ENCODE measurements around the gene AURKAIP1. TPM values are rescaled to one million over a fixed set of nuclear protein-coding genes. Genes with fewer than 3 reads are reported as not detected.
"Not testable (repeated sequence)": the region's sequence is repeated elsewhere in the genome, so short reads cannot be mapped to it uniquely, and the experiment has no call there.

The AURKAIP1 gene
- 100 to 1,000 TPM in 1 of 4 donors, 10 to 100 TPM in 3; 63.0 to 110 (median 64.3) TPM for polyA plus RNA-seq (ENCODE audit: insufficient read length in 4 of 4)

DNA sequence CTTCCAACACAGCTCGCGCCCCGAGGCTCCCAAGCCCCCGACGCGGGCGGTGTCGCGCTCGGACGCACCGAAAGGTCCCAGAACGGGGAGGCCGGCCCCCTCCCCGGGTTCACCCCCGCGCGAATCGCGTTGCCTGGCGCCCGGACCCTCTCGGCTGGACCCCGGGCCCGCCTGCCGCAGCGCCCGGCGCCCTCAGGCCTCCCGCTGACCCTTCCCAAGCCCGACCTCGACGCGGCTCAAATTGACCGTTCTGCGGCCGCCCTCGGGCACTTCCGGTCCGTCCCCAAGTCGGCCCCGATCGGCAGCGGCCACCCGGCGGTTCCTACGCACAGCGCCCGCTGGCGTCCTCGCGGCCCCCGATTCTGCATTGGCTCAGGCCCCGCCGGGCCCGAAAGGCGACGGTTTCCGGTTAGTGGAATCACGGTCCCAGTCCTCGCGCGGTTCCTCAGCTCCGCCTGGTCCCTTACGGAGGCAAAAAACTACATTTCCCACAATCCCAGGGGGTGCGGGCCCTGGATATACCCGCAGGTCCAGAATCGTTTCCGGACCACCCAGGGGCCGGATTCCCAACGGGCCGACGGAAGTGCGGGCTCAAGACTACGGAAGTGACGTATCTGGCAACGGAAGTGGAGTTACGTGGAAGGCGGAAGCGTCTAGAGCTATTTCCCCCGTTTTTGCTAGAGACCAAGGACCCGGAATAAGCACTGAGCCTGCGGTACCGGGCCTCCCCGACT is at the start of gene AURKAIP1:
Gene AURKAIP1 (minus strand): TSS at position 279 of the 734 bp plus-strand sequence. CDS start 451 bp downstream, outside the sequence.
- DNase-seq (ENCODE audit: low read depth in 4 of 4, low spot score in 3 of 4): peak; percentile 100

DNA sequence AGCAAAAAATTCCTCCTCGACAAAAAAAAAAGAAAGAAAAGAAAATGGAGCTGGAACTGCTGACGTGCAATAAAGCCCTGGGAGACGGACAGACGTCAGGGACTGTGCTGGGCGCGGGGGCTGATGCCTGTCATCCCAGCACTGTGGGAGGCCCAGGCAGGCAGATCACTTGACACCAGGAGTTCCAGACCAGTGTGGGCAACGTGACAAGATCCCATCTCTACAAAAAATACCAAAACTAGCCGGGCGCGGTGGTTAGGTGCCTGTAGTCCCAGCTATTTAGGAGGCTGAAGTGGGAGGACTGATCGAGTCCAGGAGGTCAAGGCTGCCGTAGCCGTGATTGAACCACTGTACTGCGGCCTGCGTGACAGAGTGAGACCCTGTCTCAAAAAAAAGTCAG is 49.7 kb upstream of the AURKAIP1 start:
- DNase-seq (ENCODE audit: low read depth in 4 of 4, low spot score in 3 of 4): no peak

DNA sequence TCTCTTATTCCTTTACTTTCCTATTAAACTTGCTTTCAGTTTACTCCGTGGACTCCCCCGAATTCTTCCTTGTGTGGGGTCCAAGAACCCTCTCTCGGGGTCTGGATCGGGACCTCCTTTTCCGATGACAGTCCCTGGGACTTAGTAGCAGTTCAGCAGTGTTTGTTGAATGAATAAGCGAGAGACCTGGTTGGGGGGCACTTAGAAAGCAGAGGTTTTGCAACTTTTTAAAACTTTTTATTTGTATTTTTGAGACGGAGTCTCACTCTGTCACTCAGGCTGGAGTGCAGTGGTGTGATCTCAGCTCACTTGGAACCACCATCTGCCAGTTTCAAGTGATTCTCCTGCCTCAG is 48.2 kb upstream of the AURKAIP1 start:
- no peak for DNase-seq (ENCODE audit: low read depth in 4 of 4, low spot score in 3 of 4)

DNA sequence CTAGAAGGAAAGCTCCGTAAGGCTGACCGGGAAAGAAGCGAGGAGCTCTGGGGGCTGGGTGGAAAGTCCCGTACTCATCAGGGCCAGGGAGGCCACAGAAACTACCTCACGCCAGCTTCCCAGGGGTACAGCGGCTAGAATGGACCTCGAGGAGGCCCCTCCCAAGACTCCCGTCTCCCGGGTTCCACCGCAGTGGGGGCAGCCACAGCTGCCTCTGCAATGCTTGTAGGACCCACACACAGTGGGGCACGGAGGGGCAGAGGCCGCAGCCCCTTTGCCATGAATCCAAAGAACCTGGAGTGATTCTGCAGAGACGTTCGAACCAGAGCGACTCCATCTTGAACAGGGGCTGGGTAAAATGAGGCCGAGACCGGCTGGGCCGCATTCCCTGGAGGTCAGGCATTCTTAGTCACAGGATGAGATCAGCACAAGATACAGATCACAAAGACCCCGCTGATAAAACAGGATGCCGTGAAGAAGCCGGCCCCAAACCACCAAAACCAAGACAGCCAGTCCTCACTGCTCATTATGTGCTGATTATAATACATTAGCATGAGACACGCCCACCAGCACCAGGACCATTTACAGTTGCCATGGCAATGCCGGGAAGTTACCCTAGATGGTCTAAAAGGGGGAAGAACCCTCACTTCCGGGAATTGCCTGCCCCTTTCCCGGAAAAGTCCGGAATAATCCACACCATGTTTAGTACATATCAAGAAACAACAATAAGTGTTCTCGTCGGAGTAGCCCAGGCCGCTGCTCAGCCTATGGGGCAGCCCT is 47.6 kb upstream of the AURKAIP1 start:
- no peak for DNase-seq (ENCODE audit: low read depth in 4 of 4, low spot score in 3 of 4)

DNA sequence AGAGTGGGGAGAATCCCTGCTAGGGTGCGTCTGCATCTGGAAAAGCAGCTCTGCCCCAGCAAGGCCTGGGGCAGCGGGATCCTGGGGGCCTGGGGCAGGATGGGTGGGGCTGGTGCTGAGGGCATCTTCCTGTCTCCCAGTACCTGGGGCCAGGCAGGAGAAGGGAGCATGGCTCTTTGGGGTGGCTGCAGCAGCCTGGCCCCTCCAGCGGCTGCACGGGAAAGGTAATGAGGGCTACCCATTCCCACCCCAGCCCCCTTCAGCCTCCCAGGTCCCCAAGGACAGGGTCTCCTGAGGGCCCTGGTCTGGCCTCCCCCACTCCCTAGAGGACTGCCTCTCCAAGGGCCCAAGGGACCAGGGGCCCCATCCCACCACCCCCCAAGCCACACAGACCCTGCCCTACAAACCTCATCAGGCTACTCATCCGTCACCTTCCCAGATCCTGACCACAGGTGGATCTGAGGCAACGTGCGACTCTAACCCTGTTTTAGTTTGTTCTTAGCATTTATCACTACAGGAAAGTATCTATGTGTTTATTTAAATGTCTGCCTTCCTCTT is 47.0 kb upstream of the AURKAIP1 start:
- no peak for DNase-seq (ENCODE audit: low read depth in 4 of 4, low spot score in 3 of 4)

DNA sequence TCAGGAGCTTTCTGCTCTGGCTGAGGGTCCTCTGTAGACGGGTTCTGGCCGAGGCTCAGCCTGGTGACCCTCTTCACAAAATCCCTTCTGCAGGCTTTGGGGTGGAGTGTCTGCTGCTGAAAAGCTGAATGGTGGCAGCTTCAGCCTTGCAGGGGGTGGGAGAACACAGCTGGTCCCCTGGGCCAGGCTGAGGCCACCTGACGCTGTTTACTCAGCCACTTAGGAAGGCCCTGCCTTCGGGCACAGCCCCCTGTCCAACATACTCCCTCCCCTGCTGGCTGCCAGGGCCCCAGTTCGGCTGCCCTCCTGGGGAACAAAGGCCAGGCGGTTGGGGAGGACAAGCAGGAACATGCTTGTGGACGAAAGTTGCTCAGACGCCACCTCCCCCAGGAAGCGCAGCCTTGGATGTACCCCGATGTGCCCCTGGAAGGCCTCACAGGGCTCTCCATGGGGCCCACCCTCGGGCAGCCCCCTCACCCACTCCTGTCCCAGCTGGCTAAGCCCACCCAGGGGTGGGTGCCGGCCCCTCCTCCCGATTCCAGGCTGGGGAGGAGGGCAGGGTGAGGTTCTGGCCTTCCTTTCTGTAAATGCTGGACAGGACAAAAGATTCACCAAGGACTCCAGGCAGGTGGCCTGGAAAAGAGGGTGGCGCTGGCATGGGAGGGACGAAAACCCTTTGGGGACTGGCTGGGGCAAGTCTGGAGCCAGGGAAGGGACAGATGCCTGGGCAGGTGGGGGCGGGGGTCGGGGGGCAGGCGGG is 46.3 kb upstream of the AURKAIP1 start, which contains the start of gene ANKRD65:
Gene ANKRD65 (minus strand): TSS at position 130 of the 760 bp plus-strand sequence. CDS start 271 bp downstream, outside the sequence.
- DNase-seq (ENCODE audit: low read depth in 4 of 4, low spot score in 3 of 4): no peak

DNA sequence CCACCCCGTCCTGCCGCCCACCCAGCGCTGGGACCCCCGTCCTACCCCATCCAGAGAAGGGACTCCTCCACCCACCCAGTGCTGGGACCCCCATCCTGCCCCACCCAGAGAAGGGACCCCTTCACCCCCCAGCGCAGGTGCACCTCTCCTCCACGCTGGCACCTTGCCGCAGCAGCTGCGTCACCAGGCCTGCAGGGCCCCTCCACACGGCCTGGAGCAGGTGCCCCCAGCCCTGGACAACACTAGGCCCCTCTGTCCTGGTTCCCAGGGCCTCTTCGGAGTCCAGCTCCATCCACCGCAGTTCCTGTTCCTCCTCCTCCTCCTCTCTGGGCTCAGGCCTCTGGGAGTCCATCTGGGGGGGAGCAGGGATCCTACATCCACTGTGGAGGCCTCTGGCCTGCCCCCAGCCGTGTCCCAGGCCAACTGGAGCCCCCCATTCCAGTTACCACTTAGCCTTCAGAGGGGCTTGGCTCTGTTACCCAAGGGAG is 45.7 kb upstream of the AURKAIP1 start:
- DNase-seq (ENCODE audit: low read depth in 4 of 4, low spot score in 3 of 4): no peak

DNA sequence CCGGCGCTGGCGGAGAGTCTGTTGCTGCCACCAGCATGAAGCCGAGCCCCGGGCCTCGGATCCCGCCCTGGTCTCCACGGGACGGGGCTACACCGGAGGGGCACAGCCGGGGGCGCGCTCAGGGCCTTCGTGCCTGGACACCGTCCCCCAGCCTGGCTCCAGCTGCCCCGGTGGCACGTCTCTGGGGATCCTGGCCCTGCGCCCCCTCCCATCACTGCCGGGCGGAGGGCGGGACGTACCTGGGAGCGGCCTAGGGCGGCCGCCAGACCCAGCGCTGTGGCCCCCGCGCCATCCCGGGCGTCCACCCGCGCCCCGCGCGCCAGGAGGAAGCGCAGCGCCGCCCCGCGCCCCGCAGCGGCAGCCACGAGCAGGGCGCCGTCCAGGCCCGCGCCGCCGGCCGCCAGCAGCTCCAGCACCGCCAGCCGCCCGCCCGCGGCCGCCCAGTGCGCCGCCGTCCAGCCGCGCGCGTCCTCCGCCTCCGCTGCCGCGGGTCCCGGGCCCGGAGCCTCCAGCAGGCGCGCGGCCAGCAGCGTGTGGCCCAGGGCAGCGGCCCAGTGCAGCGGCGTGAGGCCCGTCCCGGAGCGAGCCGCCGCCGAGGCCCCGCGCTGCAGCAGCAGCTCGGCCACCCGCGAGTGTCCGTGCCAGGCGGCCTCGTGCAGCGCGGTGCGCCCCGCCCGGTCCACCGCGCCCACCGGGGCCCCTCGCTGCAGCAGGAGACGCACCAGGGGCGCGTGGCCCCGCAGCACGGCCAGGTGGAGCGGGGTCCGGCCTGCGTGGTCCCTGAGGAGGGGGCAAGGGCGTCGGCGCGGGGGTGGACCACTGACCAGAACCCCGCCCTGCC is 45.0 kb upstream of the AURKAIP1 start:
- DNase-seq (ENCODE audit: low read depth in 4 of 4, low spot score in 3 of 4): no peak

DNA sequence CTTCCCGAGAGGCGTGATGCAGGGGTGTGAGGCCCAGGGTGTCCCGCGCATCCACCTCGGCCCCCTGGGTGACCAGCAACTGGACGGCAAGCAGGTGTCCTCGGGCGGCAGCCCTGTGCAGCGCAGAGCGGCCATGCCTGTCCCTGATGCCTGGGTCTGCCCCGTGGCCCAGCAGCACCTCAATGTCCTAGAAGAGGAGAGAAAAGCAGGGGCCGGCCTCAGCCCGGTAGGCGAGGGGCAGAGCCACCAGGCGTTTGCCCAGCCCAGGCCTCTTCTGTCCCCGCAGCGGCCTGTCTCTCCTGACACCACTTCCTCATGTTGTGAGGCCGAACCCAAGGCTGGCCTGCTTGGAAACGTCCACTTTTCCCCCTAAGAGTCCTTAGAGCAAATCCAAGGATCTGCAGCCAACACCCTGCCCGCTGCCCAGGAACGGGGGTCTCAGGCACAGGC is 44.4 kb upstream of the AURKAIP1 start:
- no peak for DNase-seq (ENCODE audit: low read depth in 4 of 4, low spot score in 3 of 4)

DNA sequence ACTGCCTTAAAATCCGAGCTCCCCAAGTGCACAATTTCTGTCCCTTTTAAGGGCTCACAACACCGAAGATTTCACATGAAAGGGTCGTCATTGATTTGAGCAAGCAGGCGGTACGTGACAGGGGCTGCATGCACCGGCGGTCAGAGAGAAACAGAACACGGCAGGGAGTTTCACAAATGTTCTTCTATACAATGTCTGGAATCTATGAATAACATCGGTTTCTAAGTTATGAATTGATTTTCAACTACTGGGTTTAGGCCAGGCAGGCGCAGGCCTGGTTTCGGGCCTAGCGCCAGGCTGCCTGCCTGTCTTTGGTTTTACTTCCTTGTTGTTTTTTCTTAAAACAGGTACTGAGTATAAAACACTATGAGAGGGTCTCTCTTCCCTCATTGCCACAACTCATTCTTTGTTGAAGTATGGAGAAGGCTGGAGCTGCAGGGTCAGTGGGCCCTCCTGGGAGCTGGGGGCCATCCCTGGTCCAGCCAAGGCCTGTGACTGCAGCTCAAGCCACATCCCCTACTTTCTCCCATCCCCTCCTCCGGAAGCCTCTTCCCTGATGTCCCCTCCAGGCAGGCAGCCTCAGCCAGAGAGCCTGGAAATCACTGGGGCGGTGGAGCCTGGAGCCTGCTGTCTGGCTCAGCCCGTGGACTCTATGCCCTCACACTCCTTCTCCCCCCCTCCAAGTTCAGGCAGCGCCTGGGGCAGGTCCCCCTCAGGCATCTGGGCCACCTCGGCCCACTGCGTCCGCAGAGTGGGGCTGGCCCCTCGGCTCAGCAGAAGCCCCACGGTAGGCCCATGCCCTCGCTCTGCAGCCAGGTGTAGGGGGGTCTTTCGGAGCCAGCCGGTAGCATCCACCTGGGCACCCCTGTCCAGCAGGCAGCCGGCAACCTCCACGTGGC is 43.7 kb upstream of the AURKAIP1 start:
- DNase-seq (ENCODE audit: low read depth in 4 of 4, low spot score in 3 of 4): no peak

DNA sequence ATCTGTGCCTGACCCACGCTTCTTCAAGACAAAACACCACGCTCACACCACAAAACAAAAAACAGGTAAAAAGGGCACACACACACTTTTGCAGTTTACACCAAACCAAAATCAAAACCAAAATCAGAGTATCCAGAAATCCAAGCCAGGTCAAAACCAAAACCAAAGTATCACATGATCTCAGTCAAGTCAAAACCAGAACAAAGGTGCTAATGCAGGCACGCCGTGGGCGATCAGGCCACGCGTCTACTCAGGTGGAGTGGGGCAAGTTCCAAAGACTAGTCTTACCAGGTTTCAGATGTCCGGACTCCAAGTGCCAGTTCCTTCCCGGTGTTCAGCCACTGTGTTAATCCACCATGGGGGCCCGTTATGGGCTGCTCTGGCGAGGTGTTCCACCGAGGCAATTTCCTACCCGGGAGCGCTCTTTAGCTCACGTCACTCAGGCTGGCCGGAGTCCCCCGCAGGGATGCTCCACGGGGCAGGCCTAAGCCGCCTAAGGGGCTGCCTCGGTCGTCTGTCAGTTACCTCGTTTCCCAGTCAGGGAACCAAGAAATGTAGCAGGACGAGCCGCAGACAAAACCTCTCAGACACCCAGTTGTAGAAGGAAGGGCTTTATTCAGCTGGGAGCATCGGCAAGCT is 42.9 kb upstream of the AURKAIP1 start:
- DNase-seq (ENCODE audit: low read depth in 4 of 4, low spot score in 3 of 4): not testable (repeated sequence)

- DNase-seq (ENCODE audit: low read depth in 4 of 4, low spot score in 3 of 4): not testable (repeated sequence)
These were observed 42.4 kb upstream of the AURKAIP1 start for GRCh38 chr1:1417396-1417795.

- DNase-seq (ENCODE audit: low read depth in 4 of 4, low spot score in 3 of 4): no peak
These were observed 40.7 kb upstream of the AURKAIP1 start for GRCh38 chr1:1415751-1416150.

DNA sequence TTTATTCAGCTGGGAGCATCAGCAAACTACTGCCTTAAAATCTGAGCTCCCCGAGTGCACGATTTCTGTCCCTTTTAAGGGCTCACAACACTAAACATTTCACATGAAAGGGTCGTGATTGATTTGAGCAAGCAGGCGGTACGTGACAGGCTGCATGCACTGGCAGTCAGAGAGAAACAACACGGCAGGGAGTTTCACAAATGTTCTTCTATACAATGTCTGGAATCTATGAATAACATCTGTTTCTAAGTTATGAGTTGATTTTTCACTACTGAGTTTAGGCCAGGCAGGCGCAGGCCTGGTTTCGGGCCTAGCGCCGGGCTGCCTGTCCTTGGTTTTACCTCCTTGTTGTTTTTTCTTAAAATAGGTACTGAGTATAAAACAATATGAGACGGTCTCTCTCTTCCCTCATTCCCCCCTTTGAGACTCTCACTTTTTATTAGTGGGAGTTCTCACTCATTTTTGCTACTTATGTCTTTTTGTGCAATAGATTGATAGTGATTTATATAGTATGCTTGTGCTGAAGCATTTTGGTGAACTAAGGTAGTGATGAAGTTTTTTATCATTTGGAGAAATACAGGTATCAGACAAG is 37.4 kb upstream of the AURKAIP1 start:
- not testable (repeated sequence) for DNase-seq (ENCODE audit: low read depth in 4 of 4, low spot score in 3 of 4)

GRCh38 chr1:1411626-1412025 is 36.6 kb upstream of the AURKAIP1 start:
- no peak for DNase-seq (ENCODE audit: low read depth in 4 of 4, low spot score in 3 of 4)

DNA sequence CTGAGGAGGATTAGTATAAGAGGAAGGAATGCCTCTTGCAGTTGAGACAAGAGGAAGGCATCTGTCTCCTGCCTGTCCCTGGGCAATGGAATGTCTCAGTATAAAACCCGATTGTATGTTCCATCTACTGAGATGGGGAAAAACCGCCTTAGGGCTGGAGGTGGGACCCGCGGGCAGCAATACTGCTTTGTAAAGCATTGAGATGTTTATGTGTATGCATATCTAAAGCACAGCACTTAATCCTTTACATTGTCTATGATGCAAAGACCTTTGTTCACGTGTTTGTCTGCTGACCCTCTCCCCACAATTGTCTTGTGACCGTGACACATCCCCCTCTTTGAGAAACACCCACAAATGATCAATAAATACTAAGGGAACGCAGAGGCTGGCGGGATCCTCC is 35.2 kb upstream of the AURKAIP1 start:
- not testable (repeated sequence) for DNase-seq (ENCODE audit: low read depth in 4 of 4, low spot score in 3 of 4)

GRCh38 chr1:1407636-1408318 is 32.8 kb upstream of the AURKAIP1 start:
- DNase-seq (ENCODE audit: low read depth in 4 of 4, low spot score in 3 of 4): no peak

Data from right renal pelvis (tissue), 4 donors.